ENCODE data around the gene PJA1.

- TF ChIP-seq, protein P1, sequence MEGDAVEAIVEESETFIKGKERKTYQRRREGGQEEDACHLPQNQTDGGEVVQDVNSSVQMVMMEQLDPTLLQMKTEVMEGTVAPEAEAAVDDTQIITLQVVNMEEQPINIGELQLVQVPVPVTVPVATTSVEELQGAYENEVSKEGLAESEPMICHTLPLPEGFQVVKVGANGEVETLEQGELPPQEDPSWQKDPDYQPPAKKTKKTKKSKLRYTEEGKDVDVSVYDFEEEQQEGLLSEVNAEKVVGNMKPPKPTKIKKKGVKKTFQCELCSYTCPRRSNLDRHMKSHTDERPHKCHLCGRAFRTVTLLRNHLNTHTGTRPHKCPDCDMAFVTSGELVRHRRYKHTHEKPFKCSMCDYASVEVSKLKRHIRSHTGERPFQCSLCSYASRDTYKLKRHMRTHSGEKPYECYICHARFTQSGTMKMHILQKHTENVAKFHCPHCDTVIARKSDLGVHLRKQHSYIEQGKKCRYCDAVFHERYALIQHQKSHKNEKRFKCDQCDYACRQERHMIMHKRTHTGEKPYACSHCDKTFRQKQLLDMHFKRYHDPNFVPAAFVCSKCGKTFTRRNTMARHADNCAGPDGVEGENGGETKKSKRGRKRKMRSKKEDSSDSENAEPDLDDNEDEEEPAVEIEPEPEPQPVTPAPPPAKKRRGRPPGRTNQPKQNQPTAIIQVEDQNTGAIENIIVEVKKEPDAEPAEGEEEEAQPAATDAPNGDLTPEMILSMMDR (conservative IDR thresholded peaks at IDR 0.05 in 1 of 2, IDR thresholded peaks at IDR 0.05 in 1 of 2; ENCODE audit: extremely low read depth in 1 of 2, insufficient read depth in 1 of 2, low read depth in 1 of 2, low read length in 2 of 2) = no peak
- TF ChIP-seq EZH2 (IDR thresholded peaks at IDR 0.05; ENCODE audit: borderline replicate concordance, low read length) = no peak
Observed at GRCh38 chrX:69121321-69122000, 43.8 kb downstream of the PJA1 start.

All from mammary epithelial cell (primary cell).